ENCODE results near the gene PSMB11.

- TF ChIP-seq CTCF (IDR thresholded peaks at IDR 0.05 in 2 of 3, conservative IDR thresholded peaks at IDR 0.05 in 1 of 3; ENCODE audit: borderline replicate concordance in 1 of 3, insufficient read depth in 1 of 3, low read depth in 2 of 3, low read length in 2 of 3), result no peak
- TF ChIP-seq RAD21 (IDR thresholded peaks at IDR 0.05; ENCODE audit: low read depth), result no peak
- no peak for TF ChIP-seq SRF (IDR thresholded peaks at IDR 0.05; ENCODE audit: low read depth)
- no peak for TF ChIP-seq CBX3 (IDR thresholded peaks at IDR 0.05; ENCODE audit: low read depth)
- TF ChIP-seq POLR2A (IDR thresholded peaks at IDR 0.05; ENCODE audit: borderline replicate concordance, extremely low read depth, insufficient read depth, insufficient read length), result no peak
- no peak for TF ChIP-seq EZH2 (IDR thresholded peaks at IDR 0.05)
- no peak for TF ChIP-seq YY1 (IDR thresholded peaks at IDR 0.05; ENCODE audit: extremely low read depth, insufficient replicate concordance, low read depth, low read length)
- TF ChIP-seq FOSL1 (IDR thresholded peaks at IDR 0.05; ENCODE audit: low read depth), result no peak
- no peak for TF ChIP-seq POLR2AphosphoS5 (IDR thresholded peaks at IDR 0.05; ENCODE audit: low read depth, low read length)
- TF ChIP-seq SIN3A (IDR thresholded peaks at IDR 0.05; ENCODE audit: low read depth), result no peak
Observed at GRCh38 chr14:23085458-23085857, 43.4 kb downstream of the PSMB11 start.
